B cell (primary cell): ENCODE data around the gene SH3RF3. TPM values are rescaled to one million over a fixed set of nuclear protein-coding genes. Genes with fewer than 3 reads are reported as not detected.

Experiments
- ATAC-seq: fragments of 200-7000 bp; cut with Tn5 transposase; one replicate; pipeline ENCODE4 v1.10.0; 2021; ENCODE audit warnings: low read depth, mild to moderate bottlenecking, moderate number of reproducible peaks, moderate library complexity
- CTCF ChIA-PET: fragments of 350-600 bp; sonication (Branson Sonifier 250); formaldehyde crosslinking; loops from one replicate; lab custom pipeline; 2021; ENCODE audit warnings: antibody characterized with exemption, inconsistent platforms; lab: Charles Lee
- POLR2A ChIA-PET: fragments of 350-600 bp; sonication (Branson Sonifier 250); formaldehyde crosslinking; loops from one replicate; lab custom pipeline; 2021; ENCODE audit warnings: antibody characterized with exemption; lab: Charles Lee
- DNase-seq: peaks from one replicate; pipeline ENCODE4 v3.0.0; 2013
- H2AFZ ChIP-seq: 2 replicates; pipeline ENCODE4 v1.6.1; 2012; ENCODE audit warnings: mild to moderate bottlenecking, low read depth, low read length; ENCODE audit not compliant: insufficient read depth, poor library complexity, severe bottlenecking
- H3K27ac ChIP-seq, 2 donors: 1 replicate in 1 of 2; 2 replicates in 1 of 2; pipeline ENCODE4 v1.5.1; 2012 to 2013; ENCODE audit warnings: low read length in 2 of 2, mild to moderate bottlenecking in 2 of 2, moderate library complexity in 1 of 2
- H3K27me3 ChIP-seq, 4 experiments: fragments of 200-600 bp in 1 of 4; sonication (generic) in 1 of 4; replicated peaks in 1 of 4; 1 replicate in 2 of 4; 2 replicates in 2 of 4; pipeline versions ENCODE4 v1.6.1 to v1.7.0; 2013 to 2016; ENCODE audit warnings: low read length in 3 of 4, mild to moderate bottlenecking in 2 of 4, mixed read lengths in 1 of 4, moderate library complexity in 1 of 4; ENCODE audit not compliant: insufficient read depth in 4 of 4, control insufficient read depth in 3 of 4; ENCODE audit errors: control extremely low read depth in 1 of 4
- H3K36me3 ChIP-seq, 2 experiments: replicated peaks in 1 of 2; 1 replicate in 1 of 2; 2 replicates in 1 of 2; pipeline versions ENCODE4 v1.6.1 to v1.7.1; 2013; ENCODE audit warnings: low read length in 1 of 2; ENCODE audit not compliant: insufficient read depth in 2 of 2, control insufficient read depth in 1 of 2; ENCODE audit errors: control extremely low read depth in 1 of 2, extremely low read depth in 1 of 2
- H3K4me1 ChIP-seq, 2 donors: fragments of 200-600 bp in 1 of 2; sonication (generic) in 1 of 2; 1 replicate in 1 of 2; 2 replicates in 1 of 2; pipeline versions ENCODE4 v1.5.1 to v1.6.1; 2013 to 2017; ENCODE audit warnings: low read length in 2 of 2; ENCODE audit not compliant: control insufficient read depth in 2 of 2, insufficient read depth in 2 of 2
- H3K4me2 ChIP-seq: replicated peaks from 2 replicates; pipeline ENCODE3; 2012; ENCODE audit warnings: mild to moderate bottlenecking, low read depth, low read length; ENCODE audit not compliant: poor library complexity, severe bottlenecking
- H3K4me3 ChIP-seq, 5 experiments: fragments of 200-600 bp in 1 of 5; sonication (generic) in 1 of 5; 1 replicate in 3 of 5; 2 replicates in 2 of 5; pipeline versions ENCODE4 v1.5.1 to v1.7.0; 2011 to 2016; ENCODE audit warnings: low read length in 4 of 5, mild to moderate bottlenecking in 4 of 5, low read depth in 2 of 5, control low read depth in 1 of 5, moderate library complexity in 1 of 5; ENCODE audit not compliant: insufficient read depth in 1 of 5; ENCODE audit errors: control extremely low read depth in 1 of 5, extremely low read depth in 1 of 5
- H3K79me2 ChIP-seq: fragments of 200-600 bp; sonication (generic); one replicate; pipeline ENCODE4 v1.6.0; 2016; ENCODE audit warnings: low read length; ENCODE audit not compliant: control insufficient read depth, insufficient read depth
- H3K9ac ChIP-seq: fragments of 200-600 bp; sonication (generic); 2 replicates; pipeline ENCODE4 v1.6.1; 2017; ENCODE audit warnings: mild to moderate bottlenecking, low read length, moderate library complexity
- H3K9me3 ChIP-seq, 3 donors: one replicate each; pipeline versions ENCODE4 v1.6.1 to v1.7.1; 2013; ENCODE audit warnings: low read length in 2 of 3; ENCODE audit not compliant: control insufficient read depth in 2 of 3, insufficient read depth in 1 of 3; ENCODE audit errors: control extremely low read depth in 1 of 3
- H4K20me1 ChIP-seq: 2 replicates; pipeline ENCODE4 v1.6.0; 2012; ENCODE audit warnings: mild to moderate bottlenecking, low read length; ENCODE audit not compliant: insufficient read depth, control insufficient read depth, poor library complexity, severe bottlenecking
- H3K27ac Mint-ChIP-seq: one replicate; pipeline ENCODE4 v1.8.0; 2021; ENCODE audit warnings: mixed read lengths
- H3K27me3 Mint-ChIP-seq: one replicate; pipeline ENCODE4 v1.8.0; 2021; ENCODE audit warnings: mixed read lengths
- H3K4me1 Mint-ChIP-seq: one replicate; pipeline ENCODE4 v1.8.0; 2021; ENCODE audit warnings: mixed read lengths
- H3K4me3 Mint-ChIP-seq: one replicate; pipeline ENCODE4 v1.8.0; 2021; ENCODE audit warnings: mixed read lengths
- H3K9me3 Mint-ChIP-seq: one replicate; pipeline ENCODE4 v1.8.0; 2022; ENCODE audit warnings: mixed read lengths; ENCODE audit not compliant: insufficient read depth
- CTCF ChIP-seq: fragments of 200-600 bp; IDR thresholded peaks from one replicate; pipeline ENCODE4 v1.8.0; 2022; ENCODE audit warnings: antibody characterized with exemption, mild to moderate bottlenecking
- EZH2 ChIP-seq: IDR thresholded peaks from 2 replicates; pipeline ENCODE4 v1.6.1; 2012; ENCODE audit warnings: borderline replicate concordance, low read depth, mild to moderate bottlenecking, moderate library complexity, low read length; ENCODE audit not compliant: insufficient read depth, poor library complexity, severe bottlenecking
- WGBS: methylation state at CpG from one replicate; pipeline ENCODE4 v1.1.5; 2013; ENCODE audit warnings: missing lambda C conversion rate; ENCODE audit not compliant: insufficient coverage; 5-methylcytosine and 5-hydroxymethylcytosine counted together
- intact Hi-C: fragments of 100-400 bp; cut with micrococcal nuclease; formaldehyde crosslinking; loops from one replicate; pipeline ENCODE4 v1.10.0; 2022
- polyA plus RNA-seq: library from polyadenylated mRNA; depleted of rRNA; stranded (reverse); fragments of >200 nt; gene quantifications from 2 replicates; pipeline ENCODE4 v1.2.3, GENCODE V29; 2012
- total RNA-seq, 2 donors: library from RNA; stranded (reverse); fragments of 120-200 nt in 1 of 2; gene quantifications; 1 replicate in 1 of 2; 2 replicates in 1 of 2; pipeline versions ENCODE4 v1.2.3 to v1.2.4, GENCODE V29; 2013 to 2022

The SH3RF3 gene
- total and polyA plus RNA-seq, 2 donors (not counting 1 experiment from before 2014, with no cell fraction given): 0.07 to 1.2 TPM

- ChIA-PET POLR2A (no interaction called here), CTCF (no interaction called here)
- no peak for ATAC-seq
- Histone ChIP-seq H3K79me2 (no peaks in the 10 kb centered on the region), H3K9me3 (no peaks in the 10 kb centered on the region), H3K4me3 (no peak overlapping the region), H4K20me1 (no peaks in the 10 kb centered on the region), H3K36me3 (no peaks in the 10 kb centered on the region), H2AFZ (no peak overlapping the region), H3K27ac (no peak overlapping the region), H3K4me2 (peak overlapping the region; percentile 18), H3K9ac (no peak overlapping the region), H3K27me3 (no peaks in the 10 kb centered on the region), H3K4me1 (peaks cover 0 to 8% of the 10 kb centered on the region in 2 donors)
- H3K9me3 Mint-ChIP-seq: no peaks in the 10 kb centered on the region
- intact Hi-C loops: no loop called here
- WGBS: 100% methylated on average over 1 of the region's 3 CpGs
- no peak overlapping the region for H3K27ac Mint-ChIP-seq
- TF ChIP-seq EZH2: no peak
- TF ChIP-seq CTCF: no peak
- H3K4me1 Mint-ChIP-seq: peaks cover 19% of the 10 kb centered on the region
- no peaks in the 10 kb centered on the region for H3K27me3 Mint-ChIP-seq
- no peak for DNase-seq
- H3K4me3 Mint-ChIP-seq: no peak overlapping the region
Observed at GRCh38 chr2:109247812-109248211, 118.8 kb downstream of the SH3RF3 start.

DNA sequence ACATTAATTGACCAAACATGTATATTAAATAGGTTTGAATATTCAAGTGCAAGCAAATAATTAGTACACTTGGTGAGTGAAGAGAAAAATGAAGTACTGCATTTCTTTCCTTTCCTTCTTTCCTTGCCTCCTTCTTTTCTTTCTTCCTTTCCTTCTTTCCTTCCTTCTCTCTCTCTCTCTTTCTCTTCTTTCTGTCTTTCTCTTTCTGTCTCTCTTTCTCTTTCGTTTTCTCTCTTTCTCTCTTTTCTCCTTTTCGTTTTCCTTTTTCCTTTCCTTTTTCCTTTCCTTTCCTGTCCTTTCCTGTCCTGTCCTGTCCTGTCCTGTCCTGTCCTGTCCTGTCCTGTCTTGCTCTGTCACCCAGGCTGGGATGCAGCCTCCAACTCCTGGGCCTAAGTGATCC is 119.6 kb downstream of the SH3RF3 start:
- peaks cover 0 to 8% of the 10 kb centered on the region in 2 donors for H3K4me1 ChIP-seq
- H4K20me1 ChIP-seq: no peaks in the 10 kb centered on the region
- POLR2A ChIA-PET: no interaction called here
- H3K9ac ChIP-seq: no peak overlapping the region
- no peak overlapping the region for H3K4me3 ChIP-seq
- H3K27ac ChIP-seq: no peak overlapping the region
- ATAC-seq: no peak
- no peak overlapping the region for H3K4me2 ChIP-seq
- no peak for DNase-seq
- no peak overlapping the region for H2AFZ ChIP-seq
- H3K79me2 ChIP-seq: no peaks in the 10 kb centered on the region
- CTCF ChIA-PET: no interaction called here
- intact Hi-C loops: no loop called here
- H3K36me3 ChIP-seq: no peaks in the 10 kb centered on the region
- H3K4me3 Mint-ChIP-seq: no peak overlapping the region
- no peak overlapping the region for H3K27ac Mint-ChIP-seq
- H3K27me3 Mint-ChIP-seq: no peaks in the 10 kb centered on the region
- 92% methylated on average over 2 of the region's 2 CpGs for WGBS
- peaks cover 22% of the 10 kb centered on the region for H3K4me1 Mint-ChIP-seq
- no peaks in the 10 kb centered on the region for H3K27me3 ChIP-seq
- no peaks in the 10 kb centered on the region for H3K9me3 ChIP-seq
- TF ChIP-seq EZH2 (no peak), CTCF (no peak)
- no peaks in the 10 kb centered on the region for H3K9me3 Mint-ChIP-seq
